Measurements from ENCODE around the gene PRSS57.
A peak's percentile ranks its signal among the peaks of the same experiment; 100 is the strongest.
"Not testable (repeated sequence)": the region's sequence is repeated elsewhere in the genome, so short reads cannot be mapped to it uniquely, and the experiment has no call there.

PRSS57 gene

DNA sequence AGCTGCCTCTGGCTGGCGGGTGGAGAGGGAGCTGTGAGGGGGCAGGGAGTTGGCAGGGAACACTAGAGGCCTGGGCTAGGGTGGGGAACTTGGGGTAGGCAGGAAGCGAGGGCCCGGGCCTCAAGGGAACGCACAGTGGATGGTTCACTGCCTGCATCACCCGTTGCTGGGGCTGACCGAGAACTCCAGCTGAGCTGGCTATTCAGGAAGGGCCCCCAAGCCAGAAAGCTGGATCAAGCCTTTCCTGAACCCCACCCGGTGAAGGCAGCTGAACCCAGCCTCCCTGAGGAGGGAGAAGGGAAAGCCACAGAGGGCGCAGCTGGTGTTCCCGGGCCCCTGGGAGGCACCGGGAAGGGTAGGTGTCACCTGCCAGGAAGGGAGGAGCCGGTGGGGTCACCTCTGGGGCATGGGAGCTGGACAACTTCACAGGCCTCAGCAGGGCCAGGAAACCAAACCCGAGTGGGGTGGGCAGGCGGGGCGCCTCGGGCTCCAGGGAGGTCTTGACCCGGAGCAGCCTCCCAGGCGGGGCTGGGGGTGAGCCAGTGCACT lies 27.4 kb upstream of the PRSS57 start:
- no peak for DNase-seq

DNA sequence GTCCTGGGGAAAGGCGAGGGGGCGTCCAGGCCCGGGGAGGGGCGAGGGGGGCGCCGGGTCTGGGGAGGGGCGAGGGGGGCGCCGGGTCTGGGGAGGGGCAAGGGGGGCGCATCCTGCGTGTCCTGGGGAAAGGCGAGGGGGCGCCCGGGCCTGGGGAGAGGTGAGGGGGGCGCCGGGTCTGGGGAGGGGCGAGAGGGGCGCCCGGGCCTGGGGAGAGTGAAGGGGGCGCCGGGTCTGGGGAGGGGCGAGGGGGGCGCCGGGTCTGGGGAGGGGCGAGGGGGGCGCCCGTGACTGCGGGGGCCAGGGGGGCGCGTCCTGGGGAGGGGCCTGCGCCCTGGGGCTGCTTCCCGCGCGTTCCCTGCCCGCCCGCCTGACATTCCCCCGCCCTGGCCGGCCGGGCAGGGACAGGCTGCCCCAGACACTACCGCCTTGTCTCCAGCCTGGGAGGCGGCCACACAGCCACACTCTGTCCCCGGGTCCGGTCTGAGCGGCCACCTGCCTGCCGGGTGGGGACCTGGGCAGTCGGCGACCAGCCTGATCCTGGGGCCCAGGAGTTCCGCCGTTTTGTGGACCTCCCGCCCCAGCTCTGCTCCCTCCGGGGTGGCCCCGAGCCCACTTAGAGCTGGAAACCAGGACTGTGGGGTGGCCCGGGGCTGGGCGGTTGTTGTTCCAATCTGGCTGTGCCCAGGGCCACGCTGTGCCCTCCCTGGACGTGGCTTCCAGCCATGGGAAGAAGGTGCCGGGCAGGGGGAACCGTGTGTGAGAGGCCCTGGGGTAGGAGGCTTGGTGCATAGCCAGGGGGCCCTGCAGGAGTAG lies 25.3 kb upstream of the PRSS57 start:
- no peak for DNase-seq

DNA sequence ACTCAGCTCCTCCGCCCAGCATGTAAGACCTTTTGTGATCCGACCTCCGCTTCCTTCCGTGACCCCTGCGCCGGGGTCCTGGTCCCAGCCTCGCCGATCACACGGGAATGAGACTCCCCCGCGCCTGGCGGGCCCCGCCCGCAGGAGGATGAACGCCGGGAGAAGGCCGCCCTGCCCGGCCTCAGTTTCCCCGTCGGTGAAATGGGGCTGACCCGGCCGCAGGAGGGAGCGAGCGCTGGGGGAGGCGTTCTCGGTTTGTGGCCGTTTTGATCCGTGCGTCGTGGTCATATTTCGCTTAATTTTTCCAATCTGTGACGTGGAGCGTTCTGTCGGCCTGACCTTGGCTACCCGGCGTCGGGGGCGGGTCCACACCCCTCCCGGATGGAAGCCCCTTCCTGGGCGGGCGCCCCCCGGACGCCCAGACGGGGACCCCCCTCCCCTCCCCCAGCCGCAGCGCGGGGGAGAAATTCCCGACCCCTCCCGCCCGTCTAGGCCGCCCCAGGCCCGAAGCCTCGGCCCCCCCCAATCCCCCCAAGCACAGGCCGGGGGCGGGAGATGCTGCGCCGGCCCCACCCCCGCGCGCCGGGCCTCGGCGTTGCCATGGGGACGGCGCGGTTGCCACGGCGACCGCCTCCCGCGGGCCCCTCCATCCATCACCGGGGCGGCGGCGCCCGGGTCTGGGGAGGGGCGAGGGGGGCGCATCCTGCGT lies 24.5 kb upstream of the PRSS57 start:
- DNase-seq: peak in 1 of 2 experiments; percentile 38

GRCh38 chr19:718991-719512 lies 23.8 kb upstream of the PRSS57 start:
- no peak for DNase-seq

- no peak for DNase-seq
These were observed 23.1 kb upstream of the PRSS57 start for GRCh38 chr19:718251-718951.

- DNase-seq: no peak
These were observed 20.1 kb upstream of the PRSS57 start for GRCh38 chr19:715347-715746.

- peak; percentile 94 to 97 for DNase-seq
These were observed 16.0 kb upstream of the PRSS57 start for GRCh38 chr19:711254-711653.

GRCh38 chr19:710767-711166 lies 15.5 kb upstream of the PRSS57 start:
- DNase-seq: peak; percentile 10 to 70

- DNase-seq: no peak
These were observed 14.8 kb upstream of the PRSS57 start for GRCh38 chr19:709965-710571.

DNA sequence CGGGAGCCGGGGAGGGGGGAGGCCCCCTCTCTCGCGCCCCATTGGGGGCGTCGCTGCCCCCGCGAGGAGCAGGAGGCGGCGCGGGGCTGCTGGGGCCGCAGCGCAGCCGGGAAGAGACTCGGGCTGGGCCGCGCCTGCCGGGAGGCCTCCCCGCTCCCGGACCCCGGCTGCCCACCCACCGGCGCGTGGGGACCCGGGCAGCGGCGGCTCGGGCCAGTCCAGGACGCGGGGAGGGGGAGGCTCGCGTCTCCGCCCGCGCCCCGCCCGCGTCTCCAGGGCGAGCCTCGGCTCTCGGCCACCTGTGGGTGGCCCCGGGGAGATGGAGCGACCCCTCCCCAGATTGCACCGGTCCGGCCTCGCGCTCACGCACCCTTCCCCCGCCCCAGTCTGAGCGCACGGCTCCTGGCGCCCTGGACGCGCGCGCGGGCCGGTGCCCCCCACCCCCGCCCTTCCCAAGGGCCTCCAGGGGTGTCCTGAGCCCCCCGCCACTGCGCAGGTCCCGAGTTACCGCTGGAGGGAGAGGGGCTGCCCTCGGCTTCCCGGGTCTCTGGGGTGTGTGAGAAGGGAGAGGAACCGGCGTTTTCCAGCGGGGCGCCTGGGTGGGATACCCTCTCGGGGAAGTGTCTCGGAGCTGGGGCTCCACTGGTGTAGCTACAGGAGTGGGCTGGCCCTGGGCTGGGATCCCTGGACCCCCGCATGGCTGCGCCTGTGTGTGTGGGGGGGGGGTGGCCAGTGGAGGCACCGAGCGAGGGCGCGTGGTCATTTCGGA lies 14.1 kb upstream of the PRSS57 start:
- no peak for DNase-seq

DNA sequence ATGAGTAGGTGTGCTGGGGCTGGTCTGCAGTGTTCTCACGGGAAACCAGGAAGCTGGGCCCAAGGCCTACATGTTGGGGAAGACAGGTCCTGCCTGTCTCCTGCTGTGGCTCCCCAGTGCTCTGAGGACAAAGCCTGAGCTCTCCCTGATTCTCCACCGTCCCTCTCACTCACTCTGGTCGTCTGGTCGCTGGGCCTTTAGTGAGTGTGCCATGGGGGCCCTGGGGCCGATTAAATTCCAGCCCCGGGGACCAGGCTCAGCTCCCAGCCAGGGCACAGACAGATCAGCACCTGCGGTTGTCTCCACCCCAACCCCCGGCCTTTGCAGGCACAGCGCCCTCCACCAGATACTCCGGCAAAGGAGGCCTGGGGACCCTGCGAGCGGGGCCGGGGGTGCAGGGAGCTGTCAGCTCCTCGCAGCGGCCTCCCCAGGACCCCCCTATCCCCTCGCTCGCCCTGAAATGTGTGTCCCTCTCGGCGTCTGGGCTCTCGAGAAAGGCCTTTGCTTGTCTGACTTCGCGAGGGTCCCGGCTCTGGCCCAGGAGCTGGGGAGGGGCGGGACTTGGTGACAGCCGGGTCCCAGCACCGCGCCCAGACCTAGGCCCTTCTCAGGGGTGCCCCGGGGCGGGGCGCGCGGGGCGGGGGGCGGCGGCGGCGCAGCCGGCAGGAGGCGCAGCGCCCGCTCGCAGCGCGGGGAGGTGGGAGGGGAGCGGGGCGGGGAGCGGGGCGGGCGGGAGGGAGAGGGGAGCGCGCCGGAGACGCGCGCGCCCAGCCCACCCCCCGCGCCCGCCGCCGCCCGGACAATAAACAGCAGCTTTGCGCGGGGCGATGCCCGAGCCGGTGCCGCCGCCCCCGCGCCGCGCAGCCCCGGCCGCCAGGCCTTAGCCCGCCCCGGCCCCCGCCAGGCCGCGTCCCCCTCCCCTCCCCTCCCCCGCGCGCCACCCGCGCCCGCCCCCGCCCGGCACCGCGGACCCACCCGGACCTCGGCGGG lies 13.2 kb upstream of the PRSS57 start, which contains the start of gene PALM:
Gene PALM, plus strand, starts transcription at position 782 of the 990 bp plus-strand sequence. CDS start 212 bp downstream, outside the sequence.
- DNase-seq: no peak

GRCh38 chr19:704447-704741 lies 9.1 kb upstream of the PRSS57 start:
- DNase-seq: no peak

GRCh38 chr19:703651-704446 lies 8.6 kb upstream of the PRSS57 start:
- no peak for DNase-seq

- DNase-seq: no peak
These were observed 8.0 kb upstream of the PRSS57 start for GRCh38 chr19:703329-703650.

- not testable (repeated sequence) for DNase-seq
These were observed 7.6 kb upstream of the PRSS57 start for GRCh38 chr19:702847-703246.

- peak in 1 of 2 experiments; percentile 24 for DNase-seq
These were observed 4.6 kb upstream of the PRSS57 start for GRCh38 chr19:699885-700284.

DNA sequence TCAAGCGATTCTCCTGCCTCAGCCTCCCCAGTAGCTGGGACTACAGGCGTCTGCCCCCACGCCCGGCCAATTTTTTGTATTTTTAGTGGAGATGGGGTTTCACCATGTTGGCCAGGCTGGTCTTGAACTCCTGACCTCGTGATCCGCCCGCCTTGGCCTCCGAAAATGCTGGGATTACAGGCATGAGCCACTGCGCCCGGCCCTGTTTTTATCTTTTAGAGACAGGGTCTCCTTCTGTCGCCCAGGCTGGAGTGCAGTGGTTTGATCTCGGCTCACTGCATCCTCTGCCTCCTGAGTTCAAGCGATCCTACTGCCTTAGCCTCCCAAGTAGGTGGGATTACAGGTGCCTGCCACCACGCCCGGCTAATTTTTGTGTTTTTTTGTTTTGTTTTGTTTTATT lies 3.3 kb upstream of the PRSS57 start:
- not testable (repeated sequence) for DNase-seq

DNA sequence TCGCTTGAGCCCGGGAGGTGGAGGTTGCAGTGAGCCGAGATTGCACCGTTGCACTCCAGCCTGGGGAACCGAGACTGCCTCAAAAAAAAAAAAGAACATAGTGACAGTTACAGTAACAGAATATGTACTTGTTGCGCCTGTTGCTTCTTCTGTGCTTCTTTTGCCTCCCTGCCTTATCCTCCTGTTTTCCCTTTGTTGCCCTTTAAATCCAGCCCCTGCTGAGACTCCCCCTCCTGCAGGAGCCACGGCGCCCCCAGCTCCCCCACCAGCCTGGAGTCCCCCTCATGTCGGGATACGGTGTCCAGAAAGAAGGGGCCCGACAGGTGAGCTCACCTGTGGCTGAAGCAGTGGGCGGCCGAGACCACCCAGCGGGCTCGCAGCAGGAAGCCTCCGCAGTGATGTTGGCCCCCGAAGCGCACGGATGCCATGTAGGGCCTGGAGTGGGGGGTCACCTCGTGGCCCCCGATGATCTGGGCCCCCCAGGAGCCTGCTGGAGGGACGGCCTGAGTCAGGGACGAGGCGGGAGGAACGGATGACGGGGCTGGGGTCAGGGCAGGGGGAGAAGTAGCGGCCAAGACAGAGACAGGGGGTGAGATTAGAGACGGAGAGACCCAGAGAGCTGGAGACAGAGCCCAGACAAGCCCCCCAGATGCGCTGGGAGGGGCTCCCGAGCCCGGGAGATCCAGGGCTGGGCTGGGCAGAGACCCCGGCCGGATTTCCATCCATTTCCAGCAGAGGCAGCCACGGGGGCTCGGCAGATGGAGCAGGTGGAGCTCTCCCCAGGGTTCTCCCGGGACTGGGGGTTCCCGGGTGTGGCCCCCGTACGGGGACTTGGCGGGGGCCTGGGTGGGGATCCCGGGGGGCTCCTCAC lies 536 bp downstream of the PRSS57 start:
- no peak for DNase-seq

GRCh38 chr19:690203-690602 lies 5.0 kb downstream of the PRSS57 start:
- no peak for DNase-seq
